CD4-positive, alpha-beta T cell (primary cell): ENCODE data around the gene FAM3A. TPM values are rescaled to one million over a fixed set of nuclear protein-coding genes. Genes with fewer than 3 reads are reported as not detected.

Experiments used
- ATAC-seq: fragments of 200-7000 bp; cut with Tn5 transposase; one replicate; pipeline ENCODE4 v1.10.0; 2022; ENCODE audit warnings: mild to moderate bottlenecking; ENCODE audit not compliant: poor library complexity
- CTCF ChIA-PET: fragments of 350-600 bp; sonication (Branson Sonifier 250); formaldehyde crosslinking; loops from one replicate; lab custom pipeline; 2021; ENCODE audit warnings: antibody characterized with exemption, inconsistent platforms; lab: Charles Lee
- POLR2A ChIA-PET: fragments of 350-600 bp; sonication (Branson Sonifier 250); formaldehyde crosslinking; loops from one replicate; lab custom pipeline; 2021; ENCODE audit warnings: antibody characterized with exemption, inconsistent platforms; lab: Charles Lee
- DNase-seq, 14 experiments: peaks; one replicate each; pipeline ENCODE4 v3.0.0-alpha.2; 2013 to 2020; ENCODE audit warnings: mixed read lengths in 2 of 14
- H3K27ac ChIP-seq, 2 donors: one replicate each; pipeline versions ENCODE4 v1.5.1 to v1.7.0; 2013; ENCODE audit warnings: low read length in 2 of 2, low read depth in 1 of 2, mild to moderate bottlenecking in 1 of 2
- H3K27me3 ChIP-seq, 2 experiments: 1 replicate in 1 of 2; 2 replicates in 1 of 2; pipeline versions ENCODE4 v1.6.1 to v1.7.0; 2013; ENCODE audit warnings: low read length in 2 of 2, control low read depth in 1 of 2, mild to moderate bottlenecking in 1 of 2, moderate library complexity in 1 of 2; ENCODE audit not compliant: insufficient read depth in 2 of 2, control insufficient read depth in 1 of 2
- H3K36me3 ChIP-seq: one replicate; pipeline ENCODE4 v1.6.1; 2013; ENCODE audit warnings: low read length, control low read depth; ENCODE audit not compliant: insufficient read depth
- H3K4me1 ChIP-seq: one replicate; pipeline ENCODE4 v1.6.1; 2013; ENCODE audit warnings: low read length, control low read depth; ENCODE audit not compliant: insufficient read depth
- H3K4me3 ChIP-seq: one replicate; pipeline ENCODE4 v1.5.1; 2013; ENCODE audit warnings: mild to moderate bottlenecking, low read length, moderate library complexity
- H3K9me3 ChIP-seq, 2 experiments: 1 replicate in 1 of 2; 2 replicates in 1 of 2; pipeline versions ENCODE4 v1.6.1 to v1.7.0; 2013; ENCODE audit warnings: low read length in 2 of 2, mild to moderate bottlenecking in 2 of 2, control low read depth in 1 of 2, moderate library complexity in 1 of 2; ENCODE audit not compliant: control insufficient read depth in 1 of 2, insufficient read depth in 1 of 2
- H3K27ac Mint-ChIP-seq: one replicate; pipeline ENCODE4 v1.8.0; 2020; ENCODE audit warnings: mixed read lengths
- H3K27me3 Mint-ChIP-seq: one replicate; pipeline ENCODE4 v1.8.0; 2021; ENCODE audit warnings: mixed read lengths
- H3K36me3 Mint-ChIP-seq: one replicate; pipeline ENCODE4 v1.8.0; 2021; ENCODE audit warnings: low read depth, mixed read lengths
- H3K4me1 Mint-ChIP-seq: one replicate; pipeline ENCODE4 v1.8.0; 2021; ENCODE audit warnings: low read depth, mixed read lengths
- H3K4me3 Mint-ChIP-seq: one replicate; pipeline ENCODE4 v1.8.0; 2020; ENCODE audit warnings: mild to moderate bottlenecking, mixed read lengths
- H3K9me3 Mint-ChIP-seq: one replicate; pipeline ENCODE4 v1.8.0; 2020; ENCODE audit warnings: mixed read lengths
- intact Hi-C, 2 experiments: fragments of 100-400 bp; cut with DNase I in 1 of 2; cut with micrococcal nuclease in 1 of 2; formaldehyde crosslinking; loops; one replicate each; pipeline versions ENCODE4 v1.15.1 to v1.9.0; 2023 to 2025; cut with DNase I, micrococcal nuclease
- total RNA-seq, 174 experiments: library from RNA in 2 of 174; stranded (reverse) in 2 of 174; gene quantifications; one replicate each; pipeline ENCODE4 v1.2.3 and lab custom pipeline; 2021 to 2026
- TF ChIP-seq, protein P1 (sequence below): fragments of 200-600 bp; IDR thresholded peaks from one replicate; pipeline ENCODE4 v1.8.0; 2022; ENCODE audit warnings: antibody characterized with exemption, mild to moderate bottlenecking

Gene FAM3A
- total RNA-seq, 2 experiments from 2014 or later, result 36.1 to 38.2 TPM

DNA sequence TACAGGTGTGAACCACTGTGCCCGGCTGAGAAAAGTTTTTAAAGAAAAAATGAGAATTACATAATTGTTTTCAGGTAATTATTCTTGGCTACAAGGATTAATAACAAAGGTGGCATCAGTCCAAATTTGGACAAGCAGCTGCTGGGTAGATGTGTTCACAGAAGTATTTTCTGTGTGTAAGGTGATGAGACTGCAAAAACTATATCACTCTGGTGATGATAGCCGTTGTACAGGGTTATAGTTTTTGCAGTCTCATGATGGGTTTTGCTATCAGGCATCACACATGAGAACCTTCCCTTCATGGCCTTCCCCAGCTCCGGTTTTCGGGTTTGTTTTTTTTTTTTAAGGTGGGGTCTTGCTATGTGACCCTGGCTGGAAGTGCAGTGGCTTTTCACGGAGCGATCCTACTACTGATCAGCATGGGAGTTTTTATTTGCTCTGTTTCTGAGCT, 20.5 kb downstream of the FAM3A start:
- ChIA-PET POLR2A (no interaction called here), CTCF (no interaction called here)
- no peak for ATAC-seq
- Histone ChIP-seq H3K36me3 (no peaks in the 10 kb centered on the region), H3K27me3 (no peaks in the 10 kb centered on the region), H3K27ac (no peak overlapping the region), H3K4me1 (peaks cover 7% of the 10 kb centered on the region), H3K4me3 (no peak overlapping the region), H3K9me3 (no peaks in the 10 kb centered on the region)
- TF ChIP-seq, protein P1, sequence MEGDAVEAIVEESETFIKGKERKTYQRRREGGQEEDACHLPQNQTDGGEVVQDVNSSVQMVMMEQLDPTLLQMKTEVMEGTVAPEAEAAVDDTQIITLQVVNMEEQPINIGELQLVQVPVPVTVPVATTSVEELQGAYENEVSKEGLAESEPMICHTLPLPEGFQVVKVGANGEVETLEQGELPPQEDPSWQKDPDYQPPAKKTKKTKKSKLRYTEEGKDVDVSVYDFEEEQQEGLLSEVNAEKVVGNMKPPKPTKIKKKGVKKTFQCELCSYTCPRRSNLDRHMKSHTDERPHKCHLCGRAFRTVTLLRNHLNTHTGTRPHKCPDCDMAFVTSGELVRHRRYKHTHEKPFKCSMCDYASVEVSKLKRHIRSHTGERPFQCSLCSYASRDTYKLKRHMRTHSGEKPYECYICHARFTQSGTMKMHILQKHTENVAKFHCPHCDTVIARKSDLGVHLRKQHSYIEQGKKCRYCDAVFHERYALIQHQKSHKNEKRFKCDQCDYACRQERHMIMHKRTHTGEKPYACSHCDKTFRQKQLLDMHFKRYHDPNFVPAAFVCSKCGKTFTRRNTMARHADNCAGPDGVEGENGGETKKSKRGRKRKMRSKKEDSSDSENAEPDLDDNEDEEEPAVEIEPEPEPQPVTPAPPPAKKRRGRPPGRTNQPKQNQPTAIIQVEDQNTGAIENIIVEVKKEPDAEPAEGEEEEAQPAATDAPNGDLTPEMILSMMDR, result no peak
- H3K27me3 Mint-ChIP-seq, result no peaks in the 10 kb centered on the region
- no peak for DNase-seq
- no peak overlapping the region for H3K27ac Mint-ChIP-seq
- H3K4me3 Mint-ChIP-seq, result no peak overlapping the region
- intact Hi-C loops, result no loop called here
- H3K36me3 Mint-ChIP-seq, result peaks cover 6% of the 10 kb centered on the region
- H3K4me1 Mint-ChIP-seq, result peaks cover 4% of the 10 kb centered on the region
- no peaks in the 10 kb centered on the region for H3K9me3 Mint-ChIP-seq

DNA sequence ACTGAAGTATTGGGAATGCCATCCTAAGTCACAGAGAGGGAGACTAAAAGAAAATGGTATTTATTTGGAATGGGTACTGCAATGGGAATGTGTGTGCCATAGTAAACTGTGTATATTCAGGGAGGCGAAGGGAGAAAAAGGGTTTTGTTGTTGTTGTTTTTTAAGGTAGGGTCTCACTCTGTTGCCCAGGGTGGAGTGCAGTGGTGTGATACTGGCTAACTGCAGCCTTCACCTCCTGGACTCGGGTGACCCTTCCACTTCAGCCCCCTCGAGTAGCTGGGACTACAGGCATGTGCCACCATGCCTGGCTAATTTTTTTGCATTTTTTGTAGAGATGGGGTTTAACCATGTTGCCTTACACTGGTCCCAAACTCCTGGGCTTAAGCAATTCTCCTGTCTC, 21.3 kb downstream of the FAM3A start:
- ChIA-PET POLR2A (no interaction called here), CTCF (no interaction called here)
- no peak overlapping the region for H3K4me3 ChIP-seq
- H3K27me3 ChIP-seq, result no peaks in the 10 kb centered on the region
- Mint-ChIP-seq H3K4me3 (no peak overlapping the region), H3K4me1 (peaks cover 6% of the 10 kb centered on the region), H3K27ac (no peak overlapping the region), H3K9me3 (no peaks in the 10 kb centered on the region), H3K27me3 (no peaks in the 10 kb centered on the region), H3K36me3 (peaks cover 6% of the 10 kb centered on the region)
- no peak overlapping the region for H3K27ac ChIP-seq
- peaks cover 10% of the 10 kb centered on the region for H3K4me1 ChIP-seq
- ATAC-seq (no peak), DNase-seq (no peak)
- TF ChIP-seq, protein P1, result no peak
- no peaks in the 10 kb centered on the region for H3K36me3 ChIP-seq
- intact Hi-C loops, result no loop called here
- H3K9me3 ChIP-seq, result no peaks in the 10 kb centered on the region

DNA sequence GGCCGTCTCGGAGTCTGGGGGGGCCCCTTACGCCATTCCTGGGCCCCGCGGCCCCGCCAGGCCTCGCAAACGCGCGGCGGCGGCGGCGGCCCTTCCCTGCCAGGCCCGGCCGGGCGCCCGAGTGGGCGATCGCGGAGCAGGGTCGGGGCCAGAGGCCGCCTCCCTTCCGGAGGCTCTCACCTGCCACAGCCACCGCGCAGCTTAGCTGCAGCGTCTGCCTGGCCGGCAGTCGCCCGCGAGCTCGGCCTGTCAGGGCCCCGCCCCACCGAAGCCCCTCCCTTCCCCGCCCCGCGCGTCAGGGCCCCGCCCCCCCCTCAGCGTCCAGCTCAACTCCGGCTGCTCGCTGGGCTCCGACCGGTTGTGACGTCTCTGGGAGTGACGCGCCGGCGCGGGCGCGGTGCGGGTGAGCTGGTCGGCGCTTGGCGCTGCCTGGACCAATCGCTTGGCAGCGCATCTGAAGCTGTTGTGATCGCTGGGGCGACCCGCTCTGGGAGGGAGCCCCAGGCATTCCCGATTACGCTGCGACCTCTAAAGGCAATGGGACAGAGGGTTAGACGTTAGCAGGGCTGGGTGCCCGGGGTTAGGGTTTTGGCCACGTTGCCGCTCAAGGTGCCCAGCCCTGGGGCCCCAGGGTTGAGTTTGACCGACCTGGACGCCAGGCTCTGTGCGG, 25.5 kb downstream of the FAM3A start, which contains the start of gene SLC10A3:
SLC10A3 (minus strand) TSS at position 216 of the 670 bp plus-strand sequence. CDS start 1,689 bp downstream, outside the sequence.
- no peaks in the 10 kb centered on the region for H3K9me3 Mint-ChIP-seq
- peaks cover 11% of the 10 kb centered on the region for H3K4me1 Mint-ChIP-seq
- intact Hi-C loops, result loop anchor here in 1 of 2 experiments (1.0 kb wide), 1 partner anchor 32 kb away; the partner anchor contains the start of gene PLXNA3
- DNase-seq, result peak; percentile 68 to 95 (median 84)
- H3K9me3 ChIP-seq, result no peaks in the 10 kb centered on the region
- peak within 1 kb of the TSS; percentile 72 for H3K4me3 ChIP-seq
- H3K4me1 ChIP-seq, result peaks cover 38% of the 10 kb centered on the region
- H3K36me3 Mint-ChIP-seq, result peaks cover 6% of the 10 kb centered on the region
- H3K27me3 ChIP-seq, result no peaks in the 10 kb centered on the region
- CTCF ChIA-PET, result interaction anchor here (0.7 to 1.2 kb wide), 4 partner anchors 12 to 117 kb away, joined by 3 to 9 read pairs (median 3); partner anchors contain the start of genes LAGE3 and RPL10
- peak within 1 kb of the TSS; percentile 91 for H3K4me3 Mint-ChIP-seq
- TF ChIP-seq, protein P1, result no peak
- H3K27ac Mint-ChIP-seq, result peak within 1 kb of the TSS; percentile 95
- peak within 1 kb of the TSS; percentile 53 to 88 for H3K27ac ChIP-seq
- peak; percentile 78 for ATAC-seq
- no peaks in the 10 kb centered on the region for H3K36me3 ChIP-seq
- no peaks in the 10 kb centered on the region for H3K27me3 Mint-ChIP-seq
- POLR2A ChIA-PET, result interaction anchor here (0.6 to 3.4 kb wide), 13 partner anchors 20 to 564 kb away, joined by 3 to 35 read pairs (median 5); partner anchors contain the start of genes ATP6AP1, FAM3A, HCFC1 and RPL10
